ENCODE data around the gene HYPK. TPM values are rescaled to one million over a fixed set of nuclear protein-coding genes. Genes with fewer than 3 reads are reported as not detected.
"Not testable (repeated sequence)": the region's sequence is repeated elsewhere in the genome, so short reads cannot be mapped to it uniquely, and the experiment has no call there.

HYPK gene
- total RNA-seq, 1 experiment from 2014 or later = 22.8 TPM

- ATAC-seq (0 out of 2 replicates have a peak, but pooled peaks have one; percentile 7), DNase-seq (peak; percentile 18)
- Histone ChIP-seq H2AFZ (ENCODE audit: low read length) (peak overlapping the region; percentile 8; the same call in 1 of the 2 replicates), H3K79me2 (ENCODE audit: low read length) (peaks cover 69% of the 10 kb centered on the region), H3F3A (ENCODE audit: low read length, unreplicated experiment) (no peaks in the 10 kb centered on the region), H3K9me3 (ENCODE audit: low read length) (no peaks in the 10 kb centered on the region), H3K27ac (ENCODE audit: low read length) (no peak overlapping the region), H3K4me2 (ENCODE audit: low read length) (peak overlapping the region; percentile 92), H3K9me2 (replicated peaks; ENCODE audit: low read length) (no peaks in the 10 kb centered on the region), H4K20me1 (ENCODE audit: low read length) (no peaks in the 10 kb centered on the region; the same call in 1 of the 2 replicates), H3K36me3 (ENCODE audit: low read depth, low read length) (peaks cover 3% of the 10 kb centered on the region), H3K9ac (ENCODE audit: low read length) (peak overlapping the region; percentile 88), H3K27me3 (ENCODE audit: low read length) (no peaks in the 10 kb centered on the region), H3K4me3 (ENCODE audit: low read length) (peak overlapping the region; percentile 67), H3K4me1 (ENCODE audit: insufficient read depth, low read length) (peaks cover 25% of the 10 kb centered on the region)
- TF ChIP-seq EZH2 (IDR thresholded peaks at IDR 0.05; ENCODE audit: low read length, unreplicated experiment) (no peak), EZH2phosphoT487 (IDR thresholded peaks at IDR 0.05; ENCODE audit: borderline replicate concordance, low read length) (no peak), CTCF (conservative IDR thresholded peaks at IDR 0.05; ENCODE audit: low read depth, low read length) (no peak)
- CTCF ChIA-PET = interaction anchor here (0.6 kb wide), 1 partner anchor 13 kb away, joined by 3 read pairs; no protein-coding TSS in a partner anchor
- no TSS peak for BruUV-seq (replicated peaks)
- POLR2A ChIA-PET (ENCODE audit: unreplicated experiment) = interaction anchor here (0.6 kb wide), 2 partner anchors 19 to 572 kb away, joined by 5 to 6 read pairs; no protein-coding TSS in a partner anchor
- intact Hi-C loops (cut with micrococcal nuclease) = loop anchor here (10.0 kb wide), 1 partner anchor 597 kb away; the partner anchor contains the start of gene CTDSPL2
Measured at GRCh38 chr15:43828061-43828657, 27.8 kb downstream of the HYPK start.

- DNase-seq; H3K4me2 ChIP-seq (ENCODE audit: low read length); H2AFZ ChIP-seq (ENCODE audit: low read length); CTCF ChIA-PET; H3F3A ChIP-seq (ENCODE audit: low read length, unreplicated experiment); H3K27ac ChIP-seq (ENCODE audit: low read length); H3K4me3 ChIP-seq (ENCODE audit: low read length); H3K27me3 ChIP-seq (ENCODE audit: low read length); ATAC-seq; H3K9ac ChIP-seq (ENCODE audit: low read length); H3K9me2 ChIP-seq (replicated peaks; ENCODE audit: low read length); H3K9me3 ChIP-seq (ENCODE audit: low read length); POLR2A ChIA-PET (ENCODE audit: unreplicated experiment); H4K20me1 ChIP-seq (ENCODE audit: low read length); BruUV-seq (replicated peaks); H3K36me3 ChIP-seq (ENCODE audit: low read depth, low read length): not testable (repeated sequence)
- Histone ChIP-seq H3K79me2 (ENCODE audit: low read length) (peaks cover 59% of the 10 kb centered on the region), H3K4me1 (ENCODE audit: insufficient read depth, low read length) (peaks cover 19% of the 10 kb centered on the region; the same call in 1 of the 2 replicates)
- intact Hi-C loops (cut with micrococcal nuclease) = loop anchor here (10.0 kb wide), 1 partner anchor 595 kb away; the partner anchor contains the start of gene CTDSPL2
Measured at GRCh38 chr15:43829951-43830540, 29.6 kb downstream of the HYPK start.

- H3K4me2 ChIP-seq (ENCODE audit: low read length); DNase-seq; H3K27me3 ChIP-seq (ENCODE audit: low read length); CTCF ChIA-PET; H4K20me1 ChIP-seq (ENCODE audit: low read length); H3K9me3 ChIP-seq (ENCODE audit: low read length); H3K4me3 ChIP-seq (ENCODE audit: low read length); H2AFZ ChIP-seq (ENCODE audit: low read length); intact Hi-C loops (cut with micrococcal nuclease); H3K9ac ChIP-seq (ENCODE audit: low read length); H3K9me2 ChIP-seq (replicated peaks; ENCODE audit: low read length); POLR2A ChIA-PET (ENCODE audit: unreplicated experiment); H3F3A ChIP-seq (ENCODE audit: low read length, unreplicated experiment); H3K27ac ChIP-seq (ENCODE audit: low read length); BruUV-seq (replicated peaks); ATAC-seq: not testable (repeated sequence)
- peaks cover 59% of the 10 kb centered on the region for H3K79me2 ChIP-seq (ENCODE audit: low read length)
- peaks cover 12% of the 10 kb centered on the region for H3K36me3 ChIP-seq (ENCODE audit: low read depth, low read length)
- H3K4me1 ChIP-seq (ENCODE audit: insufficient read depth, low read length) = peaks cover 19% of the 10 kb centered on the region; the same call in 1 of the 2 replicates
Measured at GRCh38 chr15:43830691-43831275, 30.4 kb downstream of the HYPK start.

GRCh38 chr15:43831519-43832052 is 31.2 kb downstream of the HYPK start:
- H3F3A ChIP-seq (ENCODE audit: low read length, unreplicated experiment); H3K27ac ChIP-seq (ENCODE audit: low read length); H4K20me1 ChIP-seq (ENCODE audit: low read length); intact Hi-C loops (cut with micrococcal nuclease); H3K4me2 ChIP-seq (ENCODE audit: low read length); H3K27me3 ChIP-seq (ENCODE audit: low read length); DNase-seq; H3K4me3 ChIP-seq (ENCODE audit: low read length); H2AFZ ChIP-seq (ENCODE audit: low read length); BruUV-seq (replicated peaks); CTCF ChIA-PET; H3K9me2 ChIP-seq (replicated peaks; ENCODE audit: low read length); H3K9ac ChIP-seq (ENCODE audit: low read length); H3K9me3 ChIP-seq (ENCODE audit: low read length); ATAC-seq: not testable (repeated sequence)
- peaks cover 51% of the 10 kb centered on the region for H3K79me2 ChIP-seq (ENCODE audit: low read length)
- POLR2A ChIA-PET (ENCODE audit: unreplicated experiment) = interaction anchor here (0.6 kb wide), 1 partner anchor 37 kb away, joined by 3 read pairs; no protein-coding TSS in a partner anchor
- H3K36me3 ChIP-seq (ENCODE audit: low read depth, low read length) = peaks cover 17% of the 10 kb centered on the region
- H3K4me1 ChIP-seq (ENCODE audit: insufficient read depth, low read length) = peaks cover 14% of the 10 kb centered on the region; the same call in 1 of the 2 replicates

- H3K9ac ChIP-seq (ENCODE audit: low read length); H2AFZ ChIP-seq (ENCODE audit: low read length); ATAC-seq; H4K20me1 ChIP-seq (ENCODE audit: low read length); H3K9me3 ChIP-seq (ENCODE audit: low read length); POLR2A ChIA-PET (ENCODE audit: unreplicated experiment); H3K9me2 ChIP-seq (replicated peaks; ENCODE audit: low read length); H3K4me3 ChIP-seq (ENCODE audit: low read length); CTCF ChIA-PET; H3F3A ChIP-seq (ENCODE audit: low read length, unreplicated experiment); DNase-seq; BruUV-seq (replicated peaks); H3K27me3 ChIP-seq (ENCODE audit: low read length); H3K27ac ChIP-seq (ENCODE audit: low read length); H3K4me2 ChIP-seq (ENCODE audit: low read length); intact Hi-C loops (cut with micrococcal nuclease): not testable (repeated sequence)
- peaks cover 43% of the 10 kb centered on the region for H3K79me2 ChIP-seq (ENCODE audit: low read length)
- H3K36me3 ChIP-seq (ENCODE audit: low read depth, low read length) = peaks cover 22% of the 10 kb centered on the region
- peaks cover 14% of the 10 kb centered on the region; the same call in 1 of the 2 replicates for H3K4me1 ChIP-seq (ENCODE audit: insufficient read depth, low read length)
Measured at GRCh38 chr15:43832485-43832884, 32.1 kb downstream of the HYPK start.
